Measurements from ENCODE around the gene MRAP.
"Not testable (repeated sequence)": the region's sequence is repeated elsewhere in the genome, so short reads cannot be mapped to it uniquely, and the experiment has no call there.

Gene MRAP

DNA sequence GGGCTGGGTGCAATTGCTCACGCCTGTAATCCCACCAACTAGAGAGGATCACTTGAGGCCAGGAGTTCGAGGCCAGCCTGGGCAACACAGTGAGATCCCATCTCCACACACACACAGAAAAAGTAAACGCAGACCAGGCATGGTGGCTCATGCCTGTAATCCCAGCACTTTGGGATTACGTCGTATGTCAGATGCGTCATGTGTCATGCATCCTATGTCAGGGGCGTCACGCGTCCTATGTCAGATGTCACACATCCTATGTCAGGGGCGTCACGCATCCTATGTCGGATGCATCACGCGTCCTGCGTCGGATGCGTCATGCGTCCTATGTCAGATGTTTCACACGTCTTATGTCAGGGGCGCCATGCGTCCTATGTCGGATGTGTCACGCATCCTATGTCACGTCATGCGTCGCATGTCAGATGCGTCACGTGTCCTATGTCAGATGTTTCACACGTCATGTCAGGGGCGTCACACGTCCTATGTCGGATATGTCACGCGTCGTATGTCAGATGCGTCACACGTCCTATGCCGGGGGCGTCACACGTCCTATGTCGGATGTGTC, 1.5 kb downstream of the MRAP start:
- no peak for DNase-seq (ENCODE audit: low spot score)

DNA sequence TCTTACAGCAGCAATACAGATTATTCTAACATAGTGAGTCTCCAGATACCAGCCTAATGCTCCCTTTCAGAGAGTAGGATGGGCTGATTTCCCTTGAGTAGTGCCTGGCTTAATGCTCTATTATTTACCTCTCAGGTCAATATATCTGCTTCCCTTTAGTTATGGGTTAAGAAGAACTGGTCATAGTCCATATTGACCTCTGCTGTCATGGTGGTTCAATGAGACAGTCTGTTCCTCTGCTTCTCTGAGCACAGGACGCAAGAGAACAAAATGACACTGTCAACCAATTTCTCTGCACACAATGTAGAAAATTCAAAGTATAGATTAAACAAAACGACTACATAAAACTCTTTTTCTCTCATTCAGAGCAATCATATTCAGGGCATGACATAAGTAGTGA, 2.9 kb downstream of the MRAP start:
- no peak for DNase-seq (ENCODE audit: low spot score)

GRCh38 chr21:32302560-32302959, 3.9 kb downstream of the MRAP start:
- DNase-seq (ENCODE audit: low spot score): no peak

DNA sequence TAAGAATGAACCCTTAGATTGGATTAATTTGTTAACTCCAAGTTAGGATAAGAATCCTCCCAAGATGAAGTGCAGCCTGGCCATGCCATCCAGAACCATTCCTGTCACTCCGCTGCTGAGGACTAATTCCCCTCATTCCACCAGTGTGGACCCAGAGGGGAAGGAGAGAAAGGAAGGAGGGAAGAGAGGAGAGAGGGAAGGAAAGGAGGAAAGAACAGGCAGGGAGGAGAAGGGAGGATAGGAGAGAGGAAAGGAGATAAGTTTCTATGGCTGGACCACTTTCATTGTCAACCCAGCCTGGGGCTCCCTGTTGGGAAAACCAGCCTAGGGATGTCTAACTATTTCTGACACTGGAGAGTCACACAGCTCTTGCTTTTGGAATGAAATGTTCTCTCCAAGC, 4.7 kb downstream of the MRAP start:
- DNase-seq (ENCODE audit: low spot score): no peak

GRCh38 chr21:32304998-32305397, 6.3 kb downstream of the MRAP start:
- no peak for DNase-seq (ENCODE audit: low spot score)

GRCh38 chr21:32306021-32306780, 7.5 kb downstream of the MRAP start:
- DNase-seq (ENCODE audit: low spot score): no peak

DNA sequence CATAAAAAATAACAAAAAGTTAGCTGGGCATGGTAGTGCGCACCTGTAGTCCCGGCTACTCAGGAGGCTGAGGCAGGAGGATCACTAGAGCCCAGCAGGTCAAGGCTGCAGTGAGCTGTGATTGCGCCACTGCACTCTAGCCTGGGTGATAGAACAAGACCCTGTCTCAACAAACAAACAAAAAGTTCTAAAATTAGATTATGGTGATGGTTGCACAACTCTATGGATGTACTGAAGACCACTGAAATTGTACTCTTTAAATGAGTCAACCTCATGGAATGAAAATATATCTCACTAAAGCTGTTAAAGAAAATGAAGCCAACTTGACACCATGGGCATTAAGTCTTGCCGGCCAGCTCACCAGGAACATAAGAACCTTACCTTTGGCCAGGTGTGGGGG, 9.1 kb downstream of the MRAP start:
- DNase-seq (ENCODE audit: low spot score): no peak

GRCh38 chr21:32308696-32309095, 10.0 kb downstream of the MRAP start:
- no peak for DNase-seq (ENCODE audit: low spot score)

- DNase-seq (ENCODE audit: low spot score): no peak
Measured at GRCh38 chr21:32309906-32310460, 11.3 kb downstream of the MRAP start.

- not testable (repeated sequence) for DNase-seq (ENCODE audit: low spot score)
Measured at GRCh38 chr21:32310976-32311375, 12.3 kb downstream of the MRAP start.

DNA sequence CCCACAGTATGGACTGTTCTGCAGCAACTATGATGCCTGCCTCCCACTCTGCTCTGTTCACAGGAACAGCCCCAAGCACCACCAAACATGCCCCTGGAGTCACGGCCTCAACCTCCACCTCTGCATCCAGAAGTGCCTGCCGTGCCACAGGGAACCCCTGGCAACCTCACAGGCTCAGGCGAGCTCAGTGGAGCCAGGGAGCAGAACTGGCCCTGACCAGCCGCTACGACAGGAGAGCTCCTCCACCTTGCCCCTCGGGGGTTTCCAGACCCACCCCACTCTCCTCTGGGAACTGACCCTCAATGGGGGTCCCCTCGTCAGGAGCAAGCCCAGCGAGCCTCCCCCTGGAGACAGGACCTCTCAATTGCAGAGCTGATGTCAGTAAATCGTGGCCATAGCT, 13.0 kb downstream of the MRAP start:
- no peak for DNase-seq (ENCODE audit: low spot score)

GRCh38 chr21:32312326-32312725, 13.7 kb downstream of the MRAP start:
- no peak for DNase-seq (ENCODE audit: low spot score)

GRCh38 chr21:32312976-32313375, 14.3 kb downstream of the MRAP start:
- DNase-seq (ENCODE audit: low spot score): no peak

DNA sequence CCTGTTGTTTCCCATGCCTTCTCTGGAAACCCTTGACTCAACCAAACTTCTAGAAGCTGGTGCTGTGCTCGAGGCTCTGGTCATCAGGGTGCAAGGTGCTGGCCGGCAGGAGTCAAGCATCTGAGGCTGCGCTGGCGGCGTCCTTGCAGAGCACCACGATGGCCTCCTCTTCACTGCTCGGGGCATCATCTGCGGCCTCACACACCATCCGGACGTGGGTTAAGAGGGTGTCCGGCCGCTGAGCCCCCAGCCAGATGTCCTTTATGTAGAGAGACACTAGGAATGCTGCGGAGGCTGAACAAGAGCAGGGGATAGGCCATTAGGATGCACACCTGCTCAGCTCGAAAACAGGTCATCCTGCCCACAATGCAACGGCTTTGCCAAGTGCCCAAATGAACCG, 16.2 kb downstream of the MRAP start:
- DNase-seq (ENCODE audit: low spot score): no peak

DNA sequence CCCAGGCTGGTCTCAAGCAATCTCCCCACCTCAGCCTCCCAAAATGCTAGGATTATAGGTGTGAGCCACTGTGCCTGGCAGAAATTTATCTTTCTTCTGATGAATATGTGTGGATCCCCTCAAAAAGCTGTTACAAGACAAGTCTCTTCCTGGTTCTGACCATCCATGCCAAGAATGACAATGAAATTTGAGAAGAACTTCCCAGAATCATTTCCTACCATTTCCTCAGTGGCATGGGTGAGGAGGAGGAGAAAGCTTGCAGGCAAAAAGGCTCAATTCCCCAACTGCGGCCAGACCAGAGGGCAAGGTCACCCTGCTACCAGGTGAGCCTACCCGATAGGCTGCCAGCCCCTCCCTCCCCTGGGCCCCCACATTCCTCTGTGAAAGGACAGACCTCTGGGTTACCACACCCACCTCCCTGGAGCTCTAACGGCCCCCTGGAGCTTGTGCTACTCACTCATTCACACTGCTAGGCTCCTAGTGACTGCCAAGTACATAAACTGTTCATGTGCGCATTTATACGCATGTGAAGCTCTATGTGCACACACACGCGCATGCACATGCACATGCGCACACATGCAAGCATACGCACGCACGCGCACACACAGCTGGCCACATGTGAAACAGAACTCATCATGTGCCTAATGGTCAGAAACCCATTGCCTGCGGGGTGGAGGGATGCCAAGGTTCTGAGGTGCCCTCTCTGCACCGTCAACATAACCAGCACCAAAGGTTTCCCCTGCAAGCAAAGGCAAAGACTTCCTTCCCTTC, 17.0 kb downstream of the MRAP start:
- DNase-seq (ENCODE audit: low spot score): no peak

DNA sequence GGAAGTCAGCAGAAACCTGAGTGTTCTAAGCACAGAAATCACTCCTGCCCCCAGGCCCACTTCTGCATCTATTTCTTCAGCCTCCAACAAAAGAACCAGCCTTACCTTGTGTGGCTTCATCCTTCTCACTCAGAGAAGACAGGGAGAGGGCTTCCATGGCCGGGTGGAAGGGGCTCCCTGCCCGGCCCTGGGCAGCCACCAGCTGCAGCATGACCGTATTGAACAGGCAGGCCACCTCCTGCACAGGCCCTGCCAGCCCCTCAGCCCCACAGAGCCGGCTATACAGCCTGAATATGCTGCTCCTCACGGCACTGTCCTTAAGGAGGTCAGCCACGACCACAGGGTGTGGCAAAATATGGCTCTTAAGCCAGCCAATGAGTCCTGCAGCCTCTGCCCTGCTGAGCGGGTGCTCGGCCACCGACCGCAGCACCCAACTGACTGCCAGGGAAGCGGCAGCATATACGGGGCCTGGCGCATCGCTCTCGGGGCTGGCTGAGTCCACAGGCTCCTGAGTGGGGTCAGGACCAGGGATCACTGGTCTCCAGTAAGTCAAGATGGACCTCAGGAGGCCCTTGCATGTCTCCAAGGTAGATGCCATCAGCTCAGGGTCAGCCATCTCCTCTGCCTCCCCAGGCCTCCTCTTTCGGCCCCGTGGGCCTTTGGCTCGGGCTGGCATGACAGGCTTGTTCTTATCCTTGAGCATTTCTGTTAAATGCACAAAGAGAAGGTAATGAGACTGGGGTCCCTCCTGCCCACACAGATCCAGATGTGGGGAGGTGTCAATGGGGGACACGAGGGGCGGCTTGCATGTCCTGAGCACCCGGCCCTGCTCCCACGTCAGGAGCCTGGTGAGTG, 17.9 kb downstream of the MRAP start:
- DNase-seq (ENCODE audit: low spot score): no peak

DNA sequence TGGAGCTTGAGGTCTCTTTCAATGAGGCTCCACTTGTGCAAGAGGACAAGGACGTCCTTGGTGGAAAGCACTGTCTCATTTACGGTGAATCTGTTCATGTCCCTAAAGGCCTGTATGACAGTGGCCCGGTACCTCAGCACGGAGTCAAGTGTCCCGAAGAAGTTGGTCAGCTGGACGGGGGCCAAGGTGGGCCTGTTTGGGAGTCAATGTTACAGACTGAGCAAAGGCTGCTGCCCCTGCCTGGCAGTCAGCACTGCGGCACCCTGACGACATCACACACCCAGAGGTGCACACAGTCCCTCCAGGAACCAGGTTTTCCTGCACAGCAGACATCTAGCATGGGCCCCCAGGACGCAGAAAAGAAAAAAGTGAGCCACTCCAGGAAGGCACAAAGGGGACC, 19.1 kb downstream of the MRAP start:
- DNase-seq (ENCODE audit: low spot score): no peak

- no peak for DNase-seq (ENCODE audit: low spot score)
Measured at GRCh38 chr21:32319012-32319411, 20.4 kb downstream of the MRAP start.

DNA sequence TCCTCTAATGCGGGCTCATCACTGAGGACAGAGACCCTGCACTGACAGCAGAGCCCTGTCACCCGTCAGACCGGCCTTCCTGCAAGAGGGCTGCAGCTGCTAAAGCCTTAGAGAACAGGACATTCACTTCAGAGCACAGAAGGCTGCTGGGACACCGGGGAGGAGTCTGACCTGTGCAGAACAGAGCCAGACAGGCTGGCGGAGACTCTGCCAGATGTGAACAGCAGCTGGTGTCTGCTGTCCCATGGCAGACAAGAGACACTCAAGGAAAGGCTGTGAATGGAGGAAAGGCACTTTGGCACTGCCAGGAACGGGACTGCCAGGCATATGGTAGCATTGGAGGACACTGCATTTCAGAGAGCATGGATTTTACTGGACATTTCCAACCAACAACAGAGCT, 21.4 kb downstream of the MRAP start:
- no peak for DNase-seq (ENCODE audit: low spot score)

DNA sequence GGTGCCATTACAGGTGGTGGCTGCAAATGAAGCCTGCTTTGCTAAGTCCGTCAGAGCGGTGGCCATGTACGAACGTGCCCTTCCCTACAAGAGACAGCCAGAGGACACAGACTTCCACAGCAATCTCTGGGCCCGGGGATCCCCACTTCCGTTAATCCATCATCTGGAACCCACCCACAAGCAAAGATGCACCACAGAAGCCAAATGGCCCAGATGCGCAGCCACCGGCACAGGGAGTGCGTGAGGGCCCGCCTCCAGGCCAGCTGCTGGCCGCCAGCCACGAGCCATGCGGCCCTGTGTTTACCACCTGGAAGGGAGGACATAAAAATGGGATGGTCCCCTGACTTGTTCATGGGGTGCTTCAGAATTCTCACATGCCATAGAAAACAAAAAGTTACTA, 22.1 kb downstream of the MRAP start:
- no peak for DNase-seq (ENCODE audit: low spot score)

DNA sequence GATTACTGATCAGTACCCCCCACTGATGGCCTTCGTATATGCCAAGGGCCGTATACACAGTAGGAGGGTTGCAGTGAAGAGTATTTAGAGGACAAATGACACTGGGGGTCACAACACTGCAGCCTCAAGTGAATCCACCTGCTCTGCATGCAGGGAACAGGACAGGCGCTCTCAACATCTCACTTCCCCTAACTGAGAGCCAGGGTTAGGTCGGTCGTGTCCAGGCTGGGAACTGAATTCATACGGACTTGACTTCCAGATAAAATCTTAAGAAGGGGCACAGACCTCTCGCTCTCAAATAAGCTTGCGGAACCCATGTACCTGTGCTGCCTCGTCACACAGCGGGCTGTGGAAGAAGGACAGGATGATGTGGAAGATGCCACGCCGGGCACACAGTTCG, 22.8 kb downstream of the MRAP start:
- no peak for DNase-seq (ENCODE audit: low spot score)

- no peak for DNase-seq (ENCODE audit: low spot score)
Measured at GRCh38 chr21:32322103-32322502, 23.4 kb downstream of the MRAP start.

All from AG08395 (cell line).